ENCODE measurements around the gene SPTAN1. TPM values are rescaled to one million over a fixed set of nuclear protein-coding genes. Genes with fewer than 3 reads are reported as not detected.
A peak's percentile ranks its signal among the peaks of the same experiment; 100 is the strongest.
"Not testable (repeated sequence)": the region's sequence is repeated elsewhere in the genome, so short reads cannot be mapped to it uniquely, and the experiment has no call there.

Gene SPTAN1
- total RNA-seq, 1 donor from 2014 or later = 368 TPM

DNA sequence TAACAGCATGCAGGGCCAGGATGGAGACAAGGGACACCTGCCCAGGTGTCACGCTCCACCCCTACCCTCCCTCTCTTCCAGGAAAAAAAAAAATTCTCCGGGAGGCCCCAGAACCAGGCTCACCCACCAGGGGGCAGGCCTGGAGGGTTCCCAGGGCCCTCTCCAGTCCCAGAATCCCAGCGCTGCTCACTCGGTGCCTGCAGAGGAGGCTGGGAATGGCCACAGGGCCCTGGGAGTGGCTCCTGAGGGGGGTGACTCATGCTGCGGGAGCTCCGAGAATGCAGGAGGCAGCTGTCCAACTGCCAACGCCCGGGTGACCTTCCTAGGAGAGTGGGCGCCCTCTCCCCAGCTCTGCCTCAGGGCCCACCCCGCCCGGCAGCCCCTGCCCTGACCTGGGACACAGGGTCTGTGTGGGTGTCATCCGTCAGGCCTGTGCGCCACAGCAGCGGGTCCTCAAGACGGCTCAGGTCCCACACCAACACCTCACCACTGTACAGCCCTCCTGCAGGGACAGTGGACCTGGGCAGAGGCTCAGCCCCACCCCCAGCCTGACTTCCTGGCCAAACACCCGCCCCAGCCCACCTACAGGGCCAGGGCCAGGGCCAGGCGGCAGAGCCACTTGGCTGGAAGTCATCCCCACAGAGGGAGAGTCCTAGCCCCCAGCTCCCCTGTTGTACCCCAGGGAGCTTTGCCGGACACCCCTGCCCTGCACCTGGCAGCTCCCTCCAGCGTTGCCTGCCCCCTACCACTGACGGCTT, 83.1 kb downstream of the SPTAN1 start:
- Histone ChIP-seq H3K4me1 (ENCODE audit: control insufficient read depth in 3 of 3, insufficient read depth in 3 of 3, low read length in 3 of 3) (peaks cover 15 to 19% (median 19%) of the 10 kb centered on the region in 3 donors), H3K4me3 (ENCODE audit: low read length in 3 of 3) (peak overlapping the region in 2 of 3 donors; percentile 9 to 29), H3K9me3 (ENCODE audit: control insufficient read depth in 3 of 3, low read length in 3 of 3) (no peaks in the 10 kb centered on the region), H3K9ac (ENCODE audit: low read depth in 1 of 3, low read length in 3 of 3) (peak overlapping the region in 1 of 3 donors; percentile 62), H3K27me3 (ENCODE audit: control insufficient read depth in 3 of 3, insufficient read depth in 3 of 3, low read length in 3 of 3) (no peaks in the 10 kb centered on the region), H3K27ac (ENCODE audit: low read depth, low read length) (peak overlapping the region; percentile 69), H3K36me3 (ENCODE audit: control insufficient read depth in 3 of 3, insufficient read depth in 3 of 3, low read length in 3 of 3) (peaks cover 24 to 28% (median 27%) of the 10 kb centered on the region in 3 donors)

DNA sequence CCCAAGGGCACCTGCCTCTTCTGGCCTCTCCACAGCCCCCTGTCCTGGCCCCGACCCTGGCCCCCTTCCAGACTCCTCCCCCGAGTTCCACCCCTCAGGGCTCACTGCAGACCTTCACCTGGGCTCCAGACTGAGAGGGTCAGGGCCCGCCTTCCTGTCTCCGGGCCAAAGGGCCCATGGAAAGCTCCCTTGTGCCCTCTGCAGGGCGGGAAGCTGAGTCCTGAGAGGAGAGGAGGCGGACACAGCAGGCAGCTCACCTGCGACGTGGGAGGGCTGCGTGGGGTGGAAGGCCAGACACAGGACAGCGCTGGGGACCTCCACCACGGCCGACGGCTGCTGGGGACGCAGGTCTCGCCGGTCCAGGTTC, 83.6 kb downstream of the SPTAN1 start:
- Histone ChIP-seq H3K4me1 (ENCODE audit: control insufficient read depth in 3 of 3, insufficient read depth in 3 of 3, low read length in 3 of 3) (peaks cover 15 to 19% (median 19%) of the 10 kb centered on the region in 3 donors), H3K27me3 (ENCODE audit: control insufficient read depth in 3 of 3, insufficient read depth in 3 of 3, low read length in 3 of 3) (no peaks in the 10 kb centered on the region), H3K27ac (ENCODE audit: low read depth, low read length) (peak overlapping the region; percentile 69), H3K36me3 (ENCODE audit: control insufficient read depth in 3 of 3, insufficient read depth in 3 of 3, low read length in 3 of 3) (peaks cover 25 to 28% (median 27%) of the 10 kb centered on the region in 3 donors), H3K9me3 (ENCODE audit: control insufficient read depth in 3 of 3, low read length in 3 of 3) (no peaks in the 10 kb centered on the region), H3K9ac (ENCODE audit: low read depth in 1 of 3, low read length in 3 of 3) (peak overlapping the region in 1 of 3 donors; percentile 62), H3K4me3 (ENCODE audit: low read length in 3 of 3) (no peak overlapping the region)

DNA sequence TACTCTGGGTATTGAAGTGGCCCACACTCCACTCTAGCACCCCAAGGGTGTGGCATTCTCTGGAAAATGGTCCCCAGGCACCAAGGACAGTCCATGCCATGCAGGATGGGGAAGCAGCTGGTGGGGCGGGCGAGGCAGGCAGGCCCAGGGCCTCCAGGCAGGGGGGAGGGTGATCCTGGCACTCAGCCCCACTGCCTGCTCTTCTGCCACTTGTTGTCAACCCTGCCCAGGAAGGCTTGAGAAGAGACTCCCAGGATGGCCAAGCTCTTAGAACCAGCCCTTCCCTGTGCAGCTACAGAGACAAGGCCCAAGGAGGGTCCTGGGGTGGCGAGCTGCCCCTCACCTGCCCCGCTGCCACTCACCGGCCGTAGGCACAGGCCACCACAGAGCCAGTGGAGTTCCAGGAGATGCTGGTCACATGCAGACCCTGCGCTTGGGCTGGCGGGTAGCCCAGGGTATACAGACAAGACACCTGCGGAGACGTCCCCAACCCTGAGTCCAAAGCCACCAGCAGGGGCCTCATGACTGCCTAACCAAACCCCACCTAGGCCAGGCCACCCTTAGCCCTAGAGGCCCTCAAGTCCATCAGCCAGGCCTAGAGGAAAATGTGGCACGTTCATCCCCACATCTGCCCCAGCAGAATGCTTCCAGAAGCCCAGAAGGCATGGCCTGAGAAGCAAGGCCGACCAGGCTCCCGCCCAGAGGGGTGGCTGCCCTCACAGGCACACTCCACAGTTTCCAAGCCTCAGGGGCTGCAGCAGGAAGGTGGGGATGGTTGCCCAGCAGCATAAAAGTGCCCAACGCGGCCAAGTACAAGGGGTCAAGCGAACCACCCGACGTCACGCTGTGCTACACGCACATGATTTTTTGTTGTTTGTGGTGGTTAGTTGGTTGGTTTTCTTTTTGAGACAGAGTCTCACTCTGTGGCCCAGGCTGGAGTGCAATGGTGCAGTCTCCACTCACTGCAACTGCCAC, 84.5 kb downstream of the SPTAN1 start:
- H3K9ac ChIP-seq (ENCODE audit: low read depth in 1 of 3, low read length in 3 of 3) = peak overlapping the region in 1 of 3 donors; percentile 33
- peaks cover 15 to 19% (median 19%) of the 10 kb centered on the region in 3 donors for H3K4me1 ChIP-seq (ENCODE audit: control insufficient read depth in 3 of 3, insufficient read depth in 3 of 3, low read length in 3 of 3)
- H3K27ac ChIP-seq (ENCODE audit: low read depth, low read length) = no peak overlapping the region
- H3K27me3 ChIP-seq (ENCODE audit: control insufficient read depth in 3 of 3, insufficient read depth in 3 of 3, low read length in 3 of 3) = no peaks in the 10 kb centered on the region
- peaks cover 21 to 27% (median 25%) of the 10 kb centered on the region in 3 donors for H3K36me3 ChIP-seq (ENCODE audit: control insufficient read depth in 3 of 3, insufficient read depth in 3 of 3, low read length in 3 of 3)
- no peaks in the 10 kb centered on the region for H3K9me3 ChIP-seq (ENCODE audit: control insufficient read depth in 3 of 3, low read length in 3 of 3)
- no peak overlapping the region for H3K4me3 ChIP-seq (ENCODE audit: low read length in 3 of 3)

DNA sequence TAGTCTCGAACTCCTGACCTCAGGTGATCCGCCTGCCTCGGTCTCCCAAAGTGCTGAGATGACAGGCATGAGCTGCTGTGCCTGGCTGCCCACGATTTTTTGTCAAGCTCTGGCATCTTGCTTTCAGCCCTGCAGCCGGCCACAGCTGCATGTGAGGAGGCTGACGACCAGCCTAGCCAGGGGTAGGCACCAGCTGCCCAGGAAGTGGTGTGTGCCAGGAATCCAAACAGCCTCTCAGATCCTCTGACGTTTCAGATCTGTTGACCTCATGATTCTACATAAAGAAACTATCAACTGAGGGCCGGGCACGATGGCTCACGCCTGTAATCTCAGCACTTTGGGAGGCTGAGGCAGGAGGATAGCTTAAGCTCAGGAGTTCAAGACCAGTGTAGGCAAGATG, 85.3 kb downstream of the SPTAN1 start:
- Histone ChIP-seq H3K36me3 (ENCODE audit: control insufficient read depth in 3 of 3, insufficient read depth in 3 of 3, low read length in 3 of 3) (peaks cover 12 to 19% (median 17%) of the 10 kb centered on the region in 3 donors), H3K27ac (ENCODE audit: low read depth, low read length) (no peak overlapping the region), H3K4me1 (ENCODE audit: control insufficient read depth in 3 of 3, insufficient read depth in 3 of 3, low read length in 3 of 3) (peaks cover 15 to 19% (median 19%) of the 10 kb centered on the region in 3 donors), H3K9ac (ENCODE audit: low read depth in 1 of 3, low read length in 3 of 3) (no peak overlapping the region), H3K4me3 (ENCODE audit: low read length in 3 of 3) (no peak overlapping the region), H3K27me3 (ENCODE audit: control insufficient read depth in 3 of 3, insufficient read depth in 3 of 3, low read length in 3 of 3) (no peaks in the 10 kb centered on the region), H3K9me3 (ENCODE audit: control insufficient read depth in 3 of 3, low read length in 3 of 3) (no peaks in the 10 kb centered on the region)

DNA sequence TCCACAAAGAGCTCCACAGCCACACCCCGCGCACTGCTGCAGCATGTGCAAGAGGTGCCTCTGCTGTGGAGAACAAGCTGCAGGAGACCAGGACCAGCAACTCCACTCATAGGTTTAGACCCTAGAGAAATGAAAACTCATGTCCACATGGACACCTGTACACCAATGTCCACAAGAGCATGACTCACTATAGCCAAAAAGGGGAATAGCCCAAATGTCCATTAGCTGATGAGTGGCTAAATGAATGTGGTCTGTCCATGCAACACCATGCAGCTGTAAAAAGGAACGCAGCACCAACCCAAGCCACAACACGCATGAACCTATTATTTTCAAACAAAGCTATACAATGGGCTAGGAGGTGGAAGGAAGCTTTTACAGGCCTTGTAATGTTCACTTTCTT, 86.2 kb downstream of the SPTAN1 start:
- H3K27ac ChIP-seq (ENCODE audit: low read depth, low read length) = no peak overlapping the region
- H3K9me3 ChIP-seq (ENCODE audit: control insufficient read depth in 3 of 3, low read length in 3 of 3) = no peaks in the 10 kb centered on the region
- no peaks in the 10 kb centered on the region for H3K27me3 ChIP-seq (ENCODE audit: control insufficient read depth in 3 of 3, insufficient read depth in 3 of 3, low read length in 3 of 3)
- peaks cover 5 to 10% (median 8%) of the 10 kb centered on the region in 3 donors for H3K36me3 ChIP-seq (ENCODE audit: control insufficient read depth in 3 of 3, insufficient read depth in 3 of 3, low read length in 3 of 3)
- no peak overlapping the region for H3K4me3 ChIP-seq (ENCODE audit: low read length in 3 of 3)
- peaks cover 15 to 19% (median 19%) of the 10 kb centered on the region in 3 donors for H3K4me1 ChIP-seq (ENCODE audit: control insufficient read depth in 3 of 3, insufficient read depth in 3 of 3, low read length in 3 of 3)
- no peak overlapping the region for H3K9ac ChIP-seq (ENCODE audit: low read depth in 1 of 3, low read length in 3 of 3)

DNA sequence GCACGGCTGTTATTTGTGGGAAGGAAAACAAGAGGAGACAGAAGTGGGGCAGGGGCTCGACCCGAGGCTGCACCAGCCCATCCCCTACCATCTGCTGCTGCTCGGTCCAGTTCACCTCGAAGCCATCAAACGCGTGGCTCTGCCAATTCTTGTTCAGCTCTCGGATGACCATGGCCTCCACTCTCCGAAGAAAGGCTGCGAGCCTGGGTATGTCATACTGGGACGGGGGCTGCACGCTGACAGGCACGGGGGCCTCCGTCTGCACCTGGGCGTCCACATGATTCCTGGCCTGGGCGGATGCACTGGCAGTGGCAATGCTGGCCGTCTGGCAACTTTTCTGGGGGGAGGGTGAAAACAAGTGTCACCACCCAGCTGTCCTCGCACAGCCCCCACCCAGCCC, 88.2 kb downstream of the SPTAN1 start:
- Histone ChIP-seq H3K27me3 (ENCODE audit: control insufficient read depth in 3 of 3, insufficient read depth in 3 of 3, low read length in 3 of 3) (no peaks in the 10 kb centered on the region), H3K27ac (ENCODE audit: low read depth, low read length) (no peak overlapping the region), H3K4me3 (ENCODE audit: low read length in 3 of 3) (no peak overlapping the region)

DNA sequence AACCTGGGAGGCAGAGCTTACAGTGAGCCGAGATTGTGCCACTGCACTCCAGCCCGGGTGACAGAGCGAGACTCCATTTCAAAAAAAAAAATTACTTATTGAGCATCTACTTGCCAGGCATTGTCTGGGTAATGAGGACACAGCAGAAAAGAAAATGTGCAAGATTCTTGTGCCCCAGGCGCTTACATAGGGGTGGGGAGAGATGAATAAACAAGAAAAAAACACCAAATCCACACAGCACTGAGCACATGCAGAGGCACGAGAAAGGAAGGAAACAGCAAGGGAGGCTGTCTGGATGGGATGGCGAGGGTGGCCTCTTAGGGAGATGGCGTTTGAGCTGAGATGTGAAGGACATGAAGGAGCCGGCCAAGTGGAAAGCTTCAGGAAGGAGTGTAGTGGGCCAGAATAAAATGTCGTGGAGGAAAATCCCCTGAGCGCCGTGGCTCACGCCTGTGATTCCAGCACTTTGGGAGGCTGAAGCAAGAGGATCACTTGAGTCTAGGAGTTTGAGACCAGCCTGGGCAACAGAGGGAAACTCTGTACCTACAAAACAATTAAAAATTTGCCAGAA, 90.4 kb downstream of the SPTAN1 start:
- Histone ChIP-seq H3K27ac (ENCODE audit: low read depth, low read length) (no peak overlapping the region), H3K9me3 (ENCODE audit: control insufficient read depth in 3 of 3, low read length in 3 of 3) (no peaks in the 10 kb centered on the region), H3K9ac (ENCODE audit: low read depth in 1 of 3, low read length in 3 of 3) (no peak overlapping the region), H3K27me3 (ENCODE audit: control insufficient read depth in 3 of 3, insufficient read depth in 3 of 3, low read length in 3 of 3) (no peaks in the 10 kb centered on the region), H3K36me3 (ENCODE audit: control insufficient read depth in 3 of 3, insufficient read depth in 3 of 3, low read length in 3 of 3) (peaks cover 0 to 4% (median 3%) of the 10 kb centered on the region in 3 donors), H3K4me3 (ENCODE audit: low read length in 3 of 3) (no peak overlapping the region), H3K4me1 (ENCODE audit: control insufficient read depth in 3 of 3, insufficient read depth in 3 of 3, low read length in 3 of 3) (no peaks in the 10 kb centered on the region)

More for the DNA sequence above, 88.2 kb downstream of the SPTAN1 start:
- no peaks in the 10 kb centered on the region for H3K9me3 ChIP-seq (ENCODE audit: control insufficient read depth in 3 of 3, low read length in 3 of 3)
- H3K9ac ChIP-seq (ENCODE audit: low read depth in 1 of 3, low read length in 3 of 3) = no peak overlapping the region
- peaks cover 4 to 7% (median 6%) of the 10 kb centered on the region in 3 donors for H3K4me1 ChIP-seq (ENCODE audit: control insufficient read depth in 3 of 3, insufficient read depth in 3 of 3, low read length in 3 of 3)
- peaks cover 0 to 4% (median 3%) of the 10 kb centered on the region in 3 donors for H3K36me3 ChIP-seq (ENCODE audit: control insufficient read depth in 3 of 3, insufficient read depth in 3 of 3, low read length in 3 of 3)

DNA sequence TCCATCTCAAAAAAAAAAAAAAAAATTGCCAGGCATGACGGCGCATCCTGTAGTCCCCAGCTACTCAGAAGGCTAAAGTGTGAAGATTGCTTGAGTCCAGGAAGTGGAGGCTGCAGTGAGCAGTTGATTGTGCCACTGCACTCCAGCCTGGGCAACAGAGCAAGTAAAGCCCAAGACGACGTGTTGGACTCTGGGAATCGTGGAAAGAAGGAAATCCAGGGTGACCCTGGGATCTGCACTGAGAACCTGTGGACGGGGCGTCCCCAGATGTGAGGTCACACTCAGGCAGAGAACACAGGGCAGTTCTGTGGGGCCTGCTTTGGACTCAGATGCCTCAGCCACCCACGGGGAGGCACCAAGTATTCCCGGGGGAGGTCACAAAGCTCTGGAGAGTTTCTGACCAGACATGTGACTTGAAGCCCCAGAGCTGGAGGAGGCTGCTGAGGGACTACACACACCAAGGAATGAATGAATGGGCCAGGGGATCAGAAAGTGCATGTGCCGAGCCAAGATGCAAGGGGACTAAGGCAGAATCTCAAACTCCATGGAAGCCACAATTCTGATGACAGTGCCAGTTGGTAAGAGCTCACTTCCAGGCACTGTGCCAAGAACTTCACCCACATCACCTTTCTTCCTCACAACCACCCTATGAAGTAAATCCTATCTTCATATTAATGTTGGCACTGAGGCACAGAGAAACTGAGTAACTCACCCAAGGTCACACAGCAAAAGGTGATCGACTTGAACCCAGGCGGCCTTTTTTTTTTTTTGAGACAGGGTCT, 91.3 kb downstream of the SPTAN1 start:
- no peaks in the 10 kb centered on the region for H3K4me1 ChIP-seq (ENCODE audit: control insufficient read depth in 3 of 3, insufficient read depth in 3 of 3, low read length in 3 of 3)
- H3K9me3 ChIP-seq (ENCODE audit: control insufficient read depth in 3 of 3, low read length in 3 of 3) = no peaks in the 10 kb centered on the region
- H3K4me3 ChIP-seq (ENCODE audit: low read length in 3 of 3) = no peak overlapping the region
- no peaks in the 10 kb centered on the region for H3K27me3 ChIP-seq (ENCODE audit: control insufficient read depth in 3 of 3, insufficient read depth in 3 of 3, low read length in 3 of 3)
- no peak overlapping the region for H3K9ac ChIP-seq (ENCODE audit: low read depth in 1 of 3, low read length in 3 of 3)
- peaks cover 0 to 4% (median 3%) of the 10 kb centered on the region in 3 donors for H3K36me3 ChIP-seq (ENCODE audit: control insufficient read depth in 3 of 3, insufficient read depth in 3 of 3, low read length in 3 of 3)
- no peak overlapping the region for H3K27ac ChIP-seq (ENCODE audit: low read depth, low read length)

DNA sequence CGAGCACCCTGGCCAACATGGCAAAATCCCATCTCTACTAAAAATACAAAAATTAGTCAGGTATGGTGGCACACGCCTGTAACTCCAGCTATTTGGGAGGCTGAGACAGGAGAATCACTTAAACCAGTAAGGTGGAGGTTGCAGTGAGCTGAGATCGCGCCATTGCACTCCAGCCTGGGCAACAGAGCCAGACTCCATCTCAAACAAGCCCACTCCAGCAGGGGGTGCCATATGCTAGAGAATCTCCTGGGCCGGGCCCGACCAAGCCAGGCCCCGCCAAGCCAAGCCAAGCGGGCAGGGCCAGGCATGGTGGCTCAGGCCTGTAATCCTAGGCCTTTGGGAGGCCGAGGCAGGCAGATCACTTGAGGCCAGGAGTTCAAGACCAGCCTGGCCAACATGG, 95.8 kb downstream of the SPTAN1 start:
- H3K4me1 ChIP-seq (ENCODE audit: control insufficient read depth in 3 of 3, insufficient read depth in 3 of 3, low read length in 3 of 3) = not testable (repeated sequence)

More for the DNA sequence above, 95.8 kb downstream of the SPTAN1 start:
- H3K36me3 ChIP-seq (ENCODE audit: control insufficient read depth in 3 of 3, insufficient read depth in 3 of 3, low read length in 3 of 3); H3K27ac ChIP-seq (ENCODE audit: low read depth, low read length); H3K27me3 ChIP-seq (ENCODE audit: control insufficient read depth in 3 of 3, insufficient read depth in 3 of 3, low read length in 3 of 3); H3K4me3 ChIP-seq (ENCODE audit: low read length in 3 of 3); H3K9ac ChIP-seq (ENCODE audit: low read depth in 1 of 3, low read length in 3 of 3); H3K9me3 ChIP-seq (ENCODE audit: control insufficient read depth in 3 of 3, low read length in 3 of 3): not testable (repeated sequence)

All from skeletal muscle tissue (tissue), 4 donors.